NCI-H2227 (cell line): ENCODE results near the gene PFKFB2.

ENCODE experiments used
- DNase-seq: peaks from one replicate; lab custom pipeline; 2025; ENCODE audit not compliant: unreplicated experiment; lab: John Stamatoyannopoulos, UW

PFKFB2 gene

DNA sequence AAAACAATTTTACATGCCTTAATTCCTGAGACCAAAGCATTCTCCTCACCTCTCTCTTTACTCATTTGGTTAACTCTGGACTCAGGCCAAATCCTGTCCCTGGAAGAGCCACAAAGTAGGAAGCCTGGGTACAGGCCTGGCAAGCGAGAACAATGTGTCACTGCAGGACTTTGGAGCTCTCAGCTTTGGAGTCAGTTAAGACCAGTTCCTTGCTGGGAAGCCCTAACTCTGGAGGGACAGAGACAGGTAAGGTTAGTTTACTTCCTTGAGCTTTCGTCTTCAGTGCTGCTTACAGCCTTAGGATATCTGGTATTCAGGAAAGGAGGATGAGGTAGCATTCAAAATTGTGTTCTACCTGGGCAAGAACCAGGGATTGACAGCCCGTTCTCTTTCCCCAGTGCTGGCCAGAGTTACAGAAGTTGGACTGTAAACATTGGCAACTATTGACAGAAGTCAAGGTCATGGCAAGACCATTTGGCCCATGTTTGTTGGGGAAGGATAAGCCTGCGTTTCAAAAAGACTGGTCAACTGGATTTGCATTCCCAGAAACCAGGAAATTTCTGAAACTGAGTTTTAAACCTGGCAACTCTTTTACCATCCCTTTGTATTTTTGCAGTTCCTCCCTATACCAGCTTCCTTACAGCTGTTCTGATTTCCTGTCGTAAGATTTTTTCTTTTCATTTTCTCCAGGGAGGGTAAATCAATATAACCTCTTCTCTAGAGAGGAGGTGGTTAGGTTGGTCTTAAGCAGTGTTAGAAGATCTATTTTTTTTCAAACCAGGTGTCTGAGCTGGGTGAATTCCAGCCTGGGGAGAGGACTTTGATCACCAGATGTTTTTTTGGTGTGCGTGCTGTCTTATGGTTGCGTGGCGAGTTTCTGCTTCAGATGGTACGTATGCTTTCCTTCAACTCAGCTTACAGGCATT, 35.9 kb downstream of the PFKFB2 start, which contains the start of gene C4BPB:
Gene C4BPB, plus strand, starts transcription at position 160 of the 926 bp plus-strand sequence. Its CDS starts 672 bp downstream, at position 832.
- no peak for DNase-seq

GRCh38 chr1:207089627-207090355, 36.7 kb downstream of the PFKFB2 start:
- DNase-seq = no peak

DNA sequence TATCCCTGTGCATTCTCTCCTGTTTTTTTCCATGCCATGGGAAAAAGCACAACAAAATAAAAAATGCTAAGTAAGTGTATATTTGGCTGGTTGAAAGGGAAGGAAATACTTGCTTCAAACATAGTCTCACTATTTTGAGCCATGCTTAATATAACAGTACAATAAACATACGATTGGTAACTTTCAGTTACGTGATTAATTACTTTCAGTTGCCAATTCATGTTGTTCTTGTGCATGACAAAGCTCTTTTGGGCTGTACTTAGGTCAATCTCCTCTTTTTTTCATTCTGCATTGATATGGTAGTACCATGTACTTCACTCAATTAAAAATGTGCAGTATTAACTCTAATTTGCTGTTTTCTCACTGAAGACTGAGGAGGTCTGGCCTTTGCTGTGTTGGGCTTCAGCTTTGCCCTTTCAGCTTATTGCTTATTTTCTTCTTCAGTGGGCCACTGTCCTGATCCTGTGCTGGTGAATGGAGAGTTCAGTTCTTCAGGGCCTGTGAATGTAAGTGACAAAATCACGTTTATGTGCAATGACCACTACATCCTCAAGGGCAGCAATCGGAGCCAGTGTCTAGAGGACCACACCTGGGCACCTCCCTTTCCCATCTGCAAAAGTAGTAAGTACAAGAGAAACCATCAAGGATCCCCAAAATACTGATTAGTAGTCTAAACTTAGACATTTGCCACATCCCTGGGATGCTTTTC, 38.3 kb downstream of the PFKFB2 start:
- DNase-seq = no peak

- DNase-seq = no peak
These were observed 40.9 kb downstream of the PFKFB2 start for GRCh38 chr1:207093944-207094343.

DNA sequence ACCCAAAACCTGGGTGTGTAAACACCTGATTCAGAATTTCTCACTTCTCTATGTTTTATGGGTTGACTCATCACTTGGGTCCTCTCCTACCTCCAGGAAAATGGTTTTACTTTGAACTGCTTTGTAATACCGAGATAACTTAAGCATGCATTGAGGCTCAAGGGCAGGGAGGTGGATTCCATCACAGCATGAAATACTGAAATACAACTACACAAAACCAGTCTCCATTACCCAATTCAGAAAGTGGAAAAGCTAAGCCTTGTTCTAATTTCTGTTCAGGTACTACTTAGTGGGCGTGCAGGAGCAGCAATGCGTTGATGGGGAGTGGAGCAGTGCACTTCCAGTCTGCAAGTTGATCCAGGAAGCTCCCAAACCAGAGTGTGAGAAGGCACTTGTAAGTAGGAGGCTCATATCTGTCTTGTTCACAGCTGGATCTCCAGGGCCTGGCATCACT, 44.8 kb downstream of the PFKFB2 start:
- no peak for DNase-seq

GRCh38 chr1:207101720-207102119, 48.6 kb downstream of the PFKFB2 start:
- DNase-seq = no peak

GRCh38 chr1:207102146-207102545, 49.1 kb downstream of the PFKFB2 start:
- no peak for DNase-seq

DNA sequence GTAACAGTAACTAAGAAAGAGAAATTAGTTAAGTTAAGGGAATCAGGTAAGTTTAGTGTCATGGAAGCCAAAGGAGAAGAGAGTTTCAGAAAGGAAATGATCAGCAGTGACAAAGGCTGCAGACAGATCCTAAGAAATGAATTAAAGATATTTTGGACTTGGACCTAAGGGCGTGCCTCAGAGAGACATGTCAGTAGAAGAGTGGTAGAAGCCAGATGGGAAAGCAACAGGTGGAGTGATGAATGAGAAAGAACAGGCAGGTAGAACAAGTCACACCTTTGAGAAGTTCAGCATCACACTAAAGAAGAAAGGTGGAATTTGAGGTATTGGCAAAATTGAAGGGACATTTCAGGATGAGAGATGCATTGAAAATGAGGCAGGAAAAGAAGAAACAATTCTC, 49.6 kb downstream of the PFKFB2 start:
- DNase-seq = no peak

- DNase-seq = no peak
These were observed 50.9 kb downstream of the PFKFB2 start, which contains the start of gene C4BPA for GRCh38 chr1:207103892-207104373. C4BPA (plus strand) TSS chr1:207104233; CDS start chr1:207113026, 8,793 bp downstream.

DNA sequence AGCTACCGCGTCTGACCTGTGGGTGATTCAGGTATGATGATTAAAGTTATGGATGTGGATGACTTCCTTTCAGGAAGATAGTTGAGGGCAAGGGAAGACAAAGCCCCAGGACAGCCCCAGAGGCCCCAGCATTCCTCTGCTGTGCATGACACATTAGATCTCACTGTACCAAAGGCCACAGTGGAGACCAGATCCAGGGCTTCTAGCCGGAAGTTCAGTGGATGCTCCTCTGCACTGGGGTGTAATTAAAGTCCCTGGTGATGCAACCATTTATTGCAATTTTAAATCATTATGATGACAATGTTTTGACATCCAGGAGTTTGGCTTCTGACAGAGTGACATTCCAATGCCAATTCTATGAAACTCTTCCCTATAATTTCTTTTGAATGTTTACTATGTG, 55.9 kb downstream of the PFKFB2 start:
- DNase-seq = no peak

DNA sequence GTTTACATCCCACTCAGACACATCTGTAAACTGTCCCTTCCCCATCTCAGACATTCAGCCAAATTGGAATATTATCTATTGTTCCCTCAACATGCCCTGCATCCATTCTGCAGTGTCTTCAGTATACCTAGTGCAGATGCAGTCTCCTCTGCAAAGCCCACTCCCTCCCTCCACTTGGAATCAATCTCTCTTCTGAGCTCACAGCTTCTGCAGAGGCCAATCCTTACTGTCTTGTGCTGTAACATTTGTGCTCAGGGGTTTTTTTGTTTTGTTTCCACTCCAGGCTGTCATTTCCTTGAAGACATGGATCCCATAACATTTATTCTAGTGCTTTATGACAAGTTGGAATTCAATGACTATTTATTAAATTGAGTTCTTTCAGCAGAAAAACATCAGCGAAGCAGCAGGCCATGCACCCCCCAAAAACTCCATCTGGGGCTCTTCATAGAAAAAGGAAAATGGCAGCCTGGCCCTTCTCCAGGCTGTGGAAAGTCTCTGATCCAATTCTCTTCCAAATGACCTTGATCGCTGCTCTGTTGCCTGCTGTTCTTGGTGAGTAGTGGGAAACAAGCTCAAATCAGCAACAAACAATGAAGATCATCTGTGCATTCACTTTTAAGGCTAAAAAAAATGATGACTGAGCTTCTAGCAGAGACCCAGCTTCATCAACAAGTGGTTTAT, 59.7 kb downstream of the PFKFB2 start:
- DNase-seq = no peak

- DNase-seq = no peak
These were observed 62.2 kb downstream of the PFKFB2 start for GRCh38 chr1:207115269-207115668.

DNA sequence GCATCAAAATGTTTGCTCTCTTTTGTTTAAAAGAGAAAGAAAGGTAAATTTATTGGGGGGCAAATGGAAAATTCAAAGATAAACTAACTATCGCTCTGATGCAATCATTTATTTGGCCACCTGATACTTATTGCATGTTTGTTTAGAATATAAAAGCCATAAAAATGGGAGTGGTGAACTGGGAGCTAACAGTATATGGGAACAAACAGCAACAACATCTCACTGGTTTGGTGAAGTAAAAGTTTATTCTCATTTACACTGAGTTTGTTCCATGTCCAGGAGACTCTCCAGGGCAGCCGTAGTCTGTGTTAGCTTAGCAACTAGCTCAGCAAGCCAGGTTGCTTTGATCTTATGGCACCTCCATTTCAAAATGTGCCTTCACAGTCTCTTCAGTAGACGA, 71.3 kb downstream of the PFKFB2 start:
- DNase-seq = no peak

GRCh38 chr1:207128336-207128921, 75.4 kb downstream of the PFKFB2 start:
- DNase-seq = no peak

DNA sequence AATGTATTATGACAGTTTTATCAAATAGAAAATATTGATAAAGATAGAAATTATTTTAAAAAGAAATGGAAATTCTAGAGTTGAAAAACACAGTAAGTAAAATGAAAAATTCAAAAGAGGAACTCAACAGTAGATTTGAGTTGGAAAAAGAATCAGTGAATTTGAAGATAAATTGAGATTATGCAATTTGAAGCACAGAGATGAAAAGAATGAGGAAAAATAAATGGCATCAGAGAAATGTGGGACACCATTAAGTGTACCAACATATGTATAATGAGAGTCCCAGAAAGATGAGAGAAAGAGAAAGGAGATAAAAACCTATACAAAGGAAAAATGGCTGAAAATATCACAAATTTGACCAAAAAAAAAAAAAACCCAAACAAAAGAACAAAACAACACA, 76.0 kb downstream of the PFKFB2 start:
- no peak for DNase-seq
